K562 (cell line): ENCODE results near the gene TAS2R38. TPM values are rescaled to one million over a fixed set of nuclear protein-coding genes. Genes with fewer than 3 reads are reported as not detected.

ENCODE experiments used
- ATAC-seq: fragments of 200-7000 bp; cut with Tn5 transposase; 3 replicates; pipeline ENCODE4 v1.9.1; 2020; ENCODE audit warnings: moderate library complexity
- BruUV-seq: library from RNA; stranded (reverse); fragments of 400-500 nt; replicated peaks from 2 replicates; lab custom pipeline; 2021; lab: Mats Ljungman, UMichigan
- CTCF ChIA-PET: fragments of 300-600 bp; formaldehyde crosslinking; extraction: SDS; loops from one replicate; lab custom pipeline; 2021; ENCODE audit warnings: low intra/inter-chr PET ratio; lab: Yijun Ruan, JAX
- POLR2A ChIA-PET: fragments of 300-600, 350-650 bp; sonication (Branson Sonifier 250); formaldehyde crosslinking; extraction: SDS; loops from one replicate; lab custom pipeline; 2021; ENCODE audit warnings: antibody characterized with exemption, inconsistent platforms; lab: Yijun Ruan, JAX
- DNase-seq, 4 experiments: peaks; one replicate each; pipeline versions ENCODE4 v3.0.0 to v3.0.0-alpha.2; 2011 to 2018; ENCODE audit warnings: low spot score in 3 of 4, mixed read lengths in 3 of 4; ENCODE audit errors: extremely low read depth in 1 of 4
- FAIRE-seq: peaks from 2 replicates; lab custom pipeline; 2011; peaks lifted over from hg19 to GRCh38; lab: Jason Lieb, UNC
- H2AFZ ChIP-seq: 2 replicates; pipeline ENCODE4 v1.6.0; 2011; ENCODE audit warnings: low read depth, low read length, control low read depth, inconsistent platforms
- H3K27ac ChIP-seq: fragments of 200-600 bp; 3 replicates; pipeline ENCODE4 v1.8.0; 2011; ENCODE audit warnings: low read depth, mild to moderate bottlenecking, control low read depth, inconsistent platforms, low read length, moderate library complexity, mixed read lengths; ENCODE audit errors: extremely low read depth
- H3K27me3 ChIP-seq, 2 experiments: fragments of 300-600 bp in 1 of 2; 2 replicates in 1 of 2; 3 replicates in 1 of 2; pipeline versions ENCODE4 v1.6.0 to v1.8.0; 2011; ENCODE audit warnings: inconsistent platforms in 2 of 2, low read length in 2 of 2, mild to moderate bottlenecking in 1 of 2, mixed read lengths in 1 of 2, moderate library complexity in 1 of 2; ENCODE audit not compliant: control insufficient read depth in 2 of 2, insufficient read depth in 2 of 2
- H3K36me3 ChIP-seq: fragments of 300-600 bp; 3 replicates; pipeline ENCODE4 v1.8.0; 2011; ENCODE audit warnings: mild to moderate bottlenecking, low read length, inconsistent platforms; ENCODE audit not compliant: control insufficient read depth, insufficient read depth
- H3K4me1 ChIP-seq, 2 experiments: fragments of 200-600 bp in 1 of 2; replicated peaks in 1 of 2; 2 replicates in 1 of 2; 3 replicates in 1 of 2; pipeline versions ENCODE4 v1.5.1 to v1.8.0; 2011; ENCODE audit warnings: inconsistent platforms in 2 of 2, low read length in 2 of 2, mild to moderate bottlenecking in 1 of 2, mixed read lengths in 1 of 2, moderate library complexity in 1 of 2; ENCODE audit not compliant: control insufficient read depth in 2 of 2, insufficient read depth in 2 of 2
- H3K4me2 ChIP-seq: 2 replicates; pipeline ENCODE4 v1.6.1; 2011; ENCODE audit warnings: low read length, control low read depth, inconsistent platforms, mixed read lengths; ENCODE audit not compliant: insufficient read depth
- H3K4me3 ChIP-seq: fragments of 200-600 bp; sonication (generic), shearing (Covaris generic); 2 replicates; pipeline ENCODE4 v1.5.1; 2016; ENCODE audit warnings: control low read depth, inconsistent platforms
- H3K79me2 ChIP-seq: fragments of 200-600 bp; 3 replicates; pipeline ENCODE4 v1.8.0; 2011; ENCODE audit warnings: low read length, inconsistent platforms; ENCODE audit not compliant: control insufficient read depth, insufficient read depth
- H3K9ac ChIP-seq, 2 experiments: 2 replicates each; pipeline versions ENCODE4 v1.6.0 to v1.6.1; 2011; ENCODE audit warnings: low read depth in 2 of 2, low read length in 2 of 2, control low read depth in 1 of 2, inconsistent platforms in 1 of 2, mild to moderate bottlenecking in 1 of 2, mixed read lengths in 1 of 2; ENCODE audit not compliant: insufficient read depth in 1 of 2
- H3K9me1 ChIP-seq: one replicate; pipeline ENCODE4 v1.6.0; 2011; ENCODE audit warnings: inconsistent platforms, mild to moderate bottlenecking, low read length, moderate library complexity; ENCODE audit not compliant: control insufficient read depth, insufficient read depth
- H3K9me3 ChIP-seq: replicated peaks from 2 replicates; pipeline ENCODE4 v1.5.1; 2011; ENCODE audit warnings: low read depth, low read length, inconsistent platforms; ENCODE audit not compliant: control insufficient read depth, insufficient read depth
- H4K20me1 ChIP-seq: replicated peaks from 2 replicates; pipeline ENCODE4 v1.6.1; 2011; ENCODE audit warnings: low read length, inconsistent platforms, mixed read lengths; ENCODE audit not compliant: control insufficient read depth, insufficient read depth
- BRCA1 ChIP-seq, 2 experiments: fragments of 450-650 bp in 1 of 2; sonication (generic) in 1 of 2; formaldehyde crosslinking in 1 of 2; IDR thresholded peaks; 2 replicates each; pipeline versions ENCODE4 v1.5.0 to v1.6.1; 2017 to 2020; ENCODE audit warnings: mild to moderate bottlenecking in 1 of 2, missing genetic modification reagents in 1 of 2
- CREBBP ChIP-seq: IDR thresholded peaks from one replicate; pipeline ENCODE4 v1.6.1; 2012; ENCODE audit warnings: low read depth, mild to moderate bottlenecking, control low read depth, inconsistent platforms, low read length
- KDM2B ChIP-seq: fragments of 250-450 bp; sonication (Bioruptor Pico); IDR thresholded peaks from 2 replicates; pipeline ENCODE4 v1.8.0; 2021; ENCODE audit warnings: mild to moderate bottlenecking, moderate library complexity
- MCM5 ChIP-seq: fragments of 450-650 bp; IDR thresholded peaks from 2 replicates; pipeline ENCODE4 v1.6.1; 2016; ENCODE audit warnings: low read depth
- NFIC ChIP-seq: fragments of 450-650 bp; IDR thresholded peaks from 2 replicates; pipeline ENCODE4 v1.6.1; 2017; ENCODE audit warnings: mild to moderate bottlenecking, inconsistent platforms
- NONO ChIP-seq, 2 experiments: fragments of 200-400 bp in 1 of 2; fragments of 450-650 bp in 1 of 2; formaldehyde crosslinking in 1 of 2; IDR thresholded peaks; 2 replicates each; pipeline ENCODE4 v1.6.1; 2017; ENCODE audit warnings: low read depth in 2 of 2, mild to moderate bottlenecking in 2 of 2, moderate library complexity in 2 of 2, low read length in 1 of 2
- SIRT6 ChIP-seq: IDR thresholded peaks from one replicate; pipeline ENCODE4 v1.6.1; 2012; ENCODE audit warnings: low read depth, mild to moderate bottlenecking, control low read depth, inconsistent platforms, low read length, moderate library complexity
- ZNF197 ChIP-seq: fragments of 200-800 bp; sonication (Bioruptor generic); IDR thresholded peaks from 2 replicates; pipeline ENCODE4 v1.6.1; 2016; ENCODE audit warnings: low read depth, missing genetic modification characterization, missing compliant biosample characterization
- ZNF3 ChIP-seq: fragments of 250-450 bp; sonication (Bioruptor Pico); IDR thresholded peaks from 2 replicates; pipeline ENCODE4 v1.5.0; 2021; ENCODE audit warnings: mild to moderate bottlenecking, moderate library complexity
- ZNF740 ChIP-seq, 3 experiments: fragments of 200-800 bp in 1 of 3; sonication (Bioruptor generic) in 1 of 3; sonication (generic) in 1 of 3; formaldehyde crosslinking in 1 of 3; IDR thresholded peaks; 2 replicates each; pipeline versions ENCODE4 v1.6.1 to v1.8.0; 2016 to 2022; ENCODE audit warnings: mild to moderate bottlenecking in 2 of 3, missing compliant biosample characterization in 2 of 3, missing genetic modification characterization in 2 of 3, missing genetic modification reagents in 1 of 3
- WGBS: fragments of 100-300 bp; shearing (Covaris generic); methylation state at CpG from one replicate; pipeline ENCODE4 v1.1.6; 2016; ENCODE audit warnings: low coverage, mixed read lengths; ENCODE audit not compliant: insufficient coverage; ENCODE audit errors: missing lambda C conversion rate; 5-methylcytosine and 5-hydroxymethylcytosine counted together
- in situ Hi-C: fragments of 300-500 bp; cut with MboI; formaldehyde crosslinking; loops from 4 replicates; pipeline ENCODE4 v1.15.0; 2018; ENCODE audit warnings: inconsistent platforms, mixed read lengths
- intact Hi-C: fragments of 100-400 bp; cut with micrococcal nuclease; formaldehyde crosslinking; loops from 2 replicates; pipeline ENCODE4 v1.14.2; 2022
- polyA plus RNA-seq, 8 experiments: library from polyadenylated mRNA; depleted of rRNA in 4 of 8; stranded (reverse) in 5 of 8; unstranded in 3 of 8; fragments of >200 nt; fragmentation: Nextera tagmentation in 2 of 8; fragmentation: Illumina TruSeq in 1 of 8; extraction: Ambion mirVana in 2 of 8; extraction: Trizol in 1 of 8; gene quantifications; 2 replicates each; pipeline versions ENCODE4 v1.2.1 to v1.2.3, GENCODE V29; 2011 to 2014; ENCODE audit warnings: inconsistent platforms in 1 of 8, missing spikeins in 1 of 8
- total RNA-seq, 7 experiments: library from RNA; depleted of rRNA in 6 of 7; stranded (reverse); fragments of >200 nt in 6 of 7; fragmentation: Illumina TruSeq in 2 of 7; extraction: Trizol in 2 of 7; gene quantifications; 2 replicates each; pipeline versions ENCODE4 v1.2.1 to v1.2.3, GENCODE V29; 2011 to 2021; ENCODE audit warnings: low replicate concordance in 1 of 7

TAS2R38 gene
- total and polyA plus RNA-seq, 9 of the 15 experiments (the other 6 are each of a cell fraction or from before 2014, with no cell fraction given) = not detected

GRCh38 chr7:141992156-141992555 is 18.6 kb upstream of the TAS2R38 start:
- ATAC-seq (no peak), FAIRE-seq (no peak), DNase-seq (no peak)
- BruUV-seq = no TSS peak
- Histone ChIP-seq H4K20me1 (no peaks in the 10 kb centered on the region), H2AFZ (no peak overlapping the region), H3K4me1 (no peaks in the 10 kb centered on the region), H3K79me2 (no peaks in the 10 kb centered on the region), H3K27ac (no peak overlapping the region), H3K4me2 (no peak overlapping the region), H3K36me3 (no peaks in the 10 kb centered on the region), H3K9ac (no peak overlapping the region), H3K4me3 (no peak overlapping the region), H3K9me3 (no peaks in the 10 kb centered on the region), H3K27me3 (no peaks in the 10 kb centered on the region), H3K9me1 (no peaks in the 10 kb centered on the region)
- 0% methylated on average over 2 of the region's 2 CpGs for WGBS
- in situ Hi-C loops = no loop called here
- ChIA-PET POLR2A (no interaction called here), CTCF (no interaction called here)
- no peak for TF ChIP-seq CREBBP
- TF ChIP-seq BRCA1 (IDR thresholded peaks at IDR 0.05) = no peak
- TF ChIP-seq BRCA1 (CRISPR knock-in tag; IDR thresholded peaks at IDR 0.05) = no peak
- TF ChIP-seq ZNF3 (CRISPR knock-in tag) = no peak
- no peak for TF ChIP-seq KDM2B (CRISPR knock-in tag)
- no peak for TF ChIP-seq ZNF740 (CRISPR knock-in tag; IDR thresholded peaks at IDR 0.05)
- TF ChIP-seq ZNF740 (tag; IDR thresholded peaks at IDR 0.05) = no peak
- no peak for TF ChIP-seq NONO (IDR thresholded peaks at IDR 0.05; ENCODE audit: low read depth in 2 of 2, low read length in 1 of 2)
- no peak for TF ChIP-seq SIRT6
- no peak for TF ChIP-seq ZNF197 (CRISPR knock-in tag)
- TF ChIP-seq NFIC = no peak
- no peak for TF ChIP-seq MCM5
- intact Hi-C loops = no loop called here
